ENCODE data around the gene MYL7. TPM values are rescaled to one million over a fixed set of nuclear protein-coding genes. Genes with fewer than 3 reads are reported as not detected.

Gene MYL7
- total RNA-seq, 1 experiment from 2014 or later, result 5.7 TPM

DNA sequence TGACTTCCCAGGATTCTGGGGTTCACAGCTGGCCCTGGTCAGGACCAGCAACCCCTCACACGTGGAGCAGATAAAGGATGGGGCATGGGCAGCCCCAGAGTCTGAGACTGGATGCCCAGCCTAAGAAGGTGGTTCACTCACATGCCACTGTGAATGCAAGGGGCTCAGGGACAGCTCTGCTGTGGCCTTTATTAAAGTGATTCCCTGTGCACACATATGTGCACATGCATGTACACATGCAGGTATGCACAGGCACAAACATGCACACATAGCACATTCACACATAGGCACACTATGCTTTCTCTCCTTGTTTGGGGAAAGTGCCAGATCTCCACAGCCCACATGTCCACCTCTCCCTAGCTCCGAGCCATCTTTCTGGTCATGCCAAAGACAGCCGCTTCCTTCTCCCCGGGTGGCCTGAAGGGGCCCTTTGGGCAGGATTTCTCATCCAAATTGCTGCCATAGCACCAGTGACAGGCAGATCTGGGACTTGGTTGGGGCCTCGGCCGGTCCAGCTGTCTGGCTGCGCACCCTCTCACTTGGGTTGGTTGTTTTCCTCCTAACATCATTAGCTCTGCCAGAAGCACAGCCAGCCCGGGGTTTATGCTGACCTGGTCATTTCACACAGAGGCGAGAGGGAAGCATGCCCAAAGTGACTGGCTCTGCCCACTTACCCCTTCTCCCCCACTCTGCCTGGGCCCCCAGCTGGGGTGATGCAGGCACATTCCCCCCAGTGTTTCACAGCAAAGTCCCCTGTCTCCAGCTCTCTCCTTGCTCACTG lies 46.7 kb upstream of the MYL7 start:
- Histone ChIP-seq H4K91ac (ENCODE audit: insufficient read length, low read depth, low read length) (no peak overlapping the region), H3K9me3 (ENCODE audit: control insufficient read depth, low read depth, low read length) (peaks cover 3% of the 10 kb centered on the region), H3T11ph (ENCODE audit: low read length) (no peak overlapping the region), H2BK120ac (ENCODE audit: low read depth, low read length, poor library complexity, severe bottlenecking) (no peak overlapping the region), H3K4ac (ENCODE audit: low read depth, low read length) (no peak overlapping the region), H3K27me3 (ENCODE audit: insufficient read depth, low read length) (0 out of 2 replicates have a peak, but pooled peaks cover 2% of the 10 kb centered on the region), H3K23me2 (ENCODE audit: insufficient read length, low read depth, low read length, poor library complexity, severe bottlenecking) (no peaks in the 10 kb centered on the region), H4K8ac (replicated peaks; ENCODE audit: insufficient read length, low read depth, low read length) (no peak overlapping the region), H3K14ac (ENCODE audit: insufficient read depth, low read length) (no peak overlapping the region), H2BK15ac (ENCODE audit: low read depth, low read length) (no peak overlapping the region), H3K56ac (ENCODE audit: insufficient read length, low read depth, low read length) (no peak overlapping the region), H3K4me1 (ENCODE audit: insufficient read depth, low read length) (no peaks in the 10 kb centered on the region), H3K18ac (ENCODE audit: insufficient read length, low read depth, low read length) (no peak overlapping the region), H3K4me2 (ENCODE audit: insufficient read depth, insufficient read length, low read length) (no peak overlapping the region), H2AK5ac (ENCODE audit: insufficient read length, low read length) (no peak overlapping the region), H2BK12ac (ENCODE audit: insufficient read length, low read depth, low read length) (no peak overlapping the region), H4K20me1 (ENCODE audit: control insufficient read depth, insufficient read depth, insufficient read length) (no peaks in the 10 kb centered on the region), H3K27ac (ENCODE audit: insufficient read length, low read depth, low read length) (no peak overlapping the region), H3K79me2 (ENCODE audit: insufficient read depth, low read length) (no peaks in the 10 kb centered on the region), H3K9ac (ENCODE audit: extremely low read depth, insufficient read length, low read length) (no peak overlapping the region), H2AFZ (ENCODE audit: low read length) (no peak overlapping the region), H3K23ac (ENCODE audit: insufficient read length, low read depth, low read length) (no peak overlapping the region), H2BK5ac (ENCODE audit: insufficient read length, low read length) (no peak overlapping the region), H4K5ac (ENCODE audit: insufficient read length, low read depth, low read length) (no peak overlapping the region), H2BK20ac (ENCODE audit: low read depth, low read length, poor library complexity, severe bottlenecking) (no peak overlapping the region), H3K79me1 (ENCODE audit: insufficient read depth, low read depth, low read length, poor library complexity, severe bottlenecking) (no peaks in the 10 kb centered on the region)
- Mint-ChIP-seq H3K27me3 (ENCODE audit: low read depth) (peaks cover 16% of the 10 kb centered on the region), H3K36me3 (ENCODE audit: insufficient read depth in 1 of 3, low read depth in 3 of 3) (no peaks in the 10 kb centered on the region), H3K4me3 (no peak overlapping the region), H3K27ac (no peak overlapping the region; a peak in 1 of 7 replicates), H3K4me1 (peaks cover 20 to 24% of the 10 kb centered on the region in 2 experiments), H3K9me3 (peaks cover 3 to 4% of the 10 kb centered on the region in 2 experiments; a peak in 3 of 5 replicates)
- TF ChIP-seq, protein P1, sequence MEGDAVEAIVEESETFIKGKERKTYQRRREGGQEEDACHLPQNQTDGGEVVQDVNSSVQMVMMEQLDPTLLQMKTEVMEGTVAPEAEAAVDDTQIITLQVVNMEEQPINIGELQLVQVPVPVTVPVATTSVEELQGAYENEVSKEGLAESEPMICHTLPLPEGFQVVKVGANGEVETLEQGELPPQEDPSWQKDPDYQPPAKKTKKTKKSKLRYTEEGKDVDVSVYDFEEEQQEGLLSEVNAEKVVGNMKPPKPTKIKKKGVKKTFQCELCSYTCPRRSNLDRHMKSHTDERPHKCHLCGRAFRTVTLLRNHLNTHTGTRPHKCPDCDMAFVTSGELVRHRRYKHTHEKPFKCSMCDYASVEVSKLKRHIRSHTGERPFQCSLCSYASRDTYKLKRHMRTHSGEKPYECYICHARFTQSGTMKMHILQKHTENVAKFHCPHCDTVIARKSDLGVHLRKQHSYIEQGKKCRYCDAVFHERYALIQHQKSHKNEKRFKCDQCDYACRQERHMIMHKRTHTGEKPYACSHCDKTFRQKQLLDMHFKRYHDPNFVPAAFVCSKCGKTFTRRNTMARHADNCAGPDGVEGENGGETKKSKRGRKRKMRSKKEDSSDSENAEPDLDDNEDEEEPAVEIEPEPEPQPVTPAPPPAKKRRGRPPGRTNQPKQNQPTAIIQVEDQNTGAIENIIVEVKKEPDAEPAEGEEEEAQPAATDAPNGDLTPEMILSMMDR (conservative IDR thresholded peaks at IDR 0.05), result no peak
- WGBS (ENCODE audit: extremely low coverage, insufficient read length, low lambda C conversion rate), result no CpG with 5 or more reads among the region's 9 CpGs
- DNase-seq, result no peak

Measured in H9 (cell line).